ENCODE data around the gene RTKN.
"Not testable (repeated sequence)": the region's sequence is repeated elsewhere in the genome, so short reads cannot be mapped to it uniquely, and the experiment has no call there.

- TF ChIP-seq, protein P1, sequence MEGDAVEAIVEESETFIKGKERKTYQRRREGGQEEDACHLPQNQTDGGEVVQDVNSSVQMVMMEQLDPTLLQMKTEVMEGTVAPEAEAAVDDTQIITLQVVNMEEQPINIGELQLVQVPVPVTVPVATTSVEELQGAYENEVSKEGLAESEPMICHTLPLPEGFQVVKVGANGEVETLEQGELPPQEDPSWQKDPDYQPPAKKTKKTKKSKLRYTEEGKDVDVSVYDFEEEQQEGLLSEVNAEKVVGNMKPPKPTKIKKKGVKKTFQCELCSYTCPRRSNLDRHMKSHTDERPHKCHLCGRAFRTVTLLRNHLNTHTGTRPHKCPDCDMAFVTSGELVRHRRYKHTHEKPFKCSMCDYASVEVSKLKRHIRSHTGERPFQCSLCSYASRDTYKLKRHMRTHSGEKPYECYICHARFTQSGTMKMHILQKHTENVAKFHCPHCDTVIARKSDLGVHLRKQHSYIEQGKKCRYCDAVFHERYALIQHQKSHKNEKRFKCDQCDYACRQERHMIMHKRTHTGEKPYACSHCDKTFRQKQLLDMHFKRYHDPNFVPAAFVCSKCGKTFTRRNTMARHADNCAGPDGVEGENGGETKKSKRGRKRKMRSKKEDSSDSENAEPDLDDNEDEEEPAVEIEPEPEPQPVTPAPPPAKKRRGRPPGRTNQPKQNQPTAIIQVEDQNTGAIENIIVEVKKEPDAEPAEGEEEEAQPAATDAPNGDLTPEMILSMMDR (IDR thresholded peaks at IDR 0.05; ENCODE audit: insufficient read depth, low read length, poor library complexity, severe bottlenecking) = not testable (repeated sequence)
- not testable (repeated sequence) for TF ChIP-seq EZH2phosphoT487 (conservative IDR thresholded peaks at IDR 0.05; ENCODE audit: low read length)
Measured at GRCh38 chr2:74459503-74460118, 17.9 kb upstream of the RTKN start.

All from SU-DHL-6 (cell line).